ENCODE measurements around the gene ACAD11.

ACAD11 gene

GRCh38 chr3:132659365-132660051 lies at the start of gene ACAD11:
Gene ACAD11 (minus strand): TSS chr3:132659809. CDS start chr3:132659751, 58 bp downstream.
- DNase-seq, result peak; percentile 78

GRCh38 chr3:132703733-132704132 lies 44.1 kb upstream of the ACAD11 start:
- no peak for DNase-seq

GRCh38 chr3:132695422-132695821 lies 35.8 kb upstream of the ACAD11 start:
- DNase-seq, result no peak

GRCh38 chr3:132694991-132695390 lies 35.4 kb upstream of the ACAD11 start:
- DNase-seq, result no peak

- no peak for DNase-seq
Measured at GRCh38 chr3:132690040-132690439, 30.4 kb upstream of the ACAD11 start.

- no peak for DNase-seq
Measured at GRCh38 chr3:132682201-132682600, 22.6 kb upstream of the ACAD11 start.

GRCh38 chr3:132681421-132681820 lies 21.8 kb upstream of the ACAD11 start:
- DNase-seq, result no peak

GRCh38 chr3:132679911-132680310 lies 20.3 kb upstream of the ACAD11 start:
- no peak for DNase-seq

- DNase-seq, result no peak
Measured at GRCh38 chr3:132675408-132675807, 15.8 kb upstream of the ACAD11 start.

GRCh38 chr3:132669256-132669777 lies 9.7 kb upstream of the ACAD11 start:
- DNase-seq, result no peak

- no peak for DNase-seq
Measured at GRCh38 chr3:132665230-132665745, 5.7 kb upstream of the ACAD11 start.

- DNase-seq, result peak; percentile 79
Measured at GRCh38 chr3:132662212-132662611, 2.6 kb upstream of the ACAD11 start.

- peak; percentile 38 for DNase-seq
Measured at GRCh38 chr3:132661101-132661500, 1.5 kb upstream of the ACAD11 start.

GRCh38 chr3:132660811-132661070 lies 1.1 kb upstream of the ACAD11 start:
- no peak for DNase-seq

- peak; percentile 75 for DNase-seq
Measured at GRCh38 chr3:132660052-132660810, 622 bp upstream of the ACAD11 start, which contains the start of gene UBA5. Gene UBA5 (plus strand): TSS chr3:132660329. CDS start chr3:132660538, 209 bp downstream.

- peak; percentile 50 for DNase-seq
Measured at GRCh38 chr3:132659000-132659364, 627 bp downstream of the ACAD11 start.

GRCh38 chr3:132657869-132658747 lies 1.5 kb downstream of the ACAD11 start:
- no peak for DNase-seq

- DNase-seq, result no peak
Measured at GRCh38 chr3:132655471-132655870, 4.1 kb downstream of the ACAD11 start.

- no peak for DNase-seq
Measured at GRCh38 chr3:132654721-132655120, 4.9 kb downstream of the ACAD11 start.

GRCh38 chr3:132654190-132654589 lies 5.4 kb downstream of the ACAD11 start:
- no peak for DNase-seq

- DNase-seq, result no peak
Measured at GRCh38 chr3:132652640-132653270, 6.9 kb downstream of the ACAD11 start.

- DNase-seq, result no peak
Measured at GRCh38 chr3:132650153-132650552, 9.5 kb downstream of the ACAD11 start.

- peak; percentile 86 for DNase-seq
Measured at GRCh38 chr3:132645058-132645457, 14.6 kb downstream of the ACAD11 start.
